ENCODE data around the gene ZNF546.
"Not testable (repeated sequence)": the region's sequence is repeated elsewhere in the genome, so short reads cannot be mapped to it uniquely, and the experiment has no call there.

Gene ZNF546

GRCh38 chr19:40026597-40026970 lies 29.7 kb downstream of the ZNF546 start:
- no peak overlapping the region for H3K4me3 ChIP-seq (ENCODE audit: low read depth, low read length)
- TF ChIP-seq CTCF (IDR thresholded peaks at IDR 0.05; ENCODE audit: borderline replicate concordance, insufficient read depth, low read depth, low read length), result no peak

GRCh38 chr19:40033989-40034560 lies 37.2 kb downstream of the ZNF546 start:
- TF ChIP-seq CTCF (IDR thresholded peaks at IDR 0.05; ENCODE audit: borderline replicate concordance, insufficient read depth, low read depth, low read length), result no peak
- H3K4me3 ChIP-seq (ENCODE audit: low read depth, low read length), result no peak overlapping the region

GRCh38 chr19:40035996-40036395 lies 39.1 kb downstream of the ZNF546 start:
- no peak overlapping the region for H3K4me3 ChIP-seq (ENCODE audit: low read depth, low read length)
- TF ChIP-seq CTCF (IDR thresholded peaks at IDR 0.05; ENCODE audit: borderline replicate concordance, insufficient read depth, low read depth, low read length), result no peak

- not testable (repeated sequence) for H3K4me3 ChIP-seq (ENCODE audit: low read depth, low read length)
These were observed 41.2 kb downstream of the ZNF546 start for GRCh38 chr19:40038047-40038446.

- not testable (repeated sequence) for H3K4me3 ChIP-seq (ENCODE audit: low read depth, low read length)
These were observed 44.9 kb downstream of the ZNF546 start for GRCh38 chr19:40041718-40042117.

GRCh38 chr19:40053491-40053890 lies 56.6 kb downstream of the ZNF546 start:
- no peak for TF ChIP-seq CTCF (IDR thresholded peaks at IDR 0.05; ENCODE audit: borderline replicate concordance, insufficient read depth, low read depth, low read length)
- no peak overlapping the region for H3K4me3 ChIP-seq (ENCODE audit: low read depth, low read length)

- no peak for TF ChIP-seq CTCF (IDR thresholded peaks at IDR 0.05; ENCODE audit: borderline replicate concordance, insufficient read depth, low read depth, low read length)
- H3K4me3 ChIP-seq (ENCODE audit: low read depth, low read length), result no peak overlapping the region
These were observed 57.8 kb downstream of the ZNF546 start for GRCh38 chr19:40054632-40055031.

GRCh38 chr19:40055049-40055448 lies 58.2 kb downstream of the ZNF546 start:
- TF ChIP-seq CTCF (IDR thresholded peaks at IDR 0.05; ENCODE audit: borderline replicate concordance, insufficient read depth, low read depth, low read length), result no peak
- peak overlapping the region; percentile 79 for H3K4me3 ChIP-seq (ENCODE audit: low read depth, low read length)
